Activated T-helper 1 cell treated with anti-CD3 and anti-CD28 coated beads, Interleukin-12 subunit alpha, Interleukin-12 subunit beta, Interleukin-2, Interleukin-4 antibody, amounts not matched to agents 30 ng/mL and 10 ng/mL and 1 ng/mL, durations not matched to agents 14 hours and 24 hours and 36 hours (primary cell): ENCODE measurements around the gene BSPRY. TPM values are rescaled to one million over a fixed set of nuclear protein-coding genes. Genes with fewer than 3 reads are reported as not detected.

Experiments
- DNase-seq: peaks from one replicate; pipeline ENCODE4 v3.0.0; 2021; ENCODE audit warnings: low spot score
- H3K27ac Mint-ChIP-seq: one replicate; pipeline ENCODE4 v1.8.0; 2021; ENCODE audit warnings: mild to moderate bottlenecking, mixed read lengths
- H3K27me3 Mint-ChIP-seq: one replicate; pipeline ENCODE4 v1.8.0; 2022; ENCODE audit warnings: mild to moderate bottlenecking, moderate library complexity, mixed read lengths; ENCODE audit not compliant: insufficient read depth
- H3K36me3 Mint-ChIP-seq: one replicate; pipeline ENCODE4 v1.8.0; 2021; ENCODE audit warnings: low read depth, mixed read lengths
- H3K4me1 Mint-ChIP-seq: one replicate; pipeline ENCODE4 v1.8.0; 2021; ENCODE audit warnings: low read depth, mixed read lengths
- H3K4me3 Mint-ChIP-seq: one replicate; pipeline ENCODE4 v1.8.0; 2021; ENCODE audit warnings: mild to moderate bottlenecking, moderate library complexity, mixed read lengths
- H3K9me3 Mint-ChIP-seq: one replicate; pipeline ENCODE4 v1.8.0; 2021; ENCODE audit warnings: mixed read lengths
- intact Hi-C: fragments of 100-400 bp; cut with micrococcal nuclease; formaldehyde crosslinking; loops from one replicate; pipeline ENCODE4 v1.15.1; 2024
- total RNA-seq: library from RNA; stranded (reverse); gene quantifications from 2 replicates; pipeline ENCODE4 v1.2.3, GENCODE V29; 2022

BSPRY gene
- total RNA-seq, 1 donor from 2014 or later = 12.3 TPM

- H3K4me3 Mint-ChIP-seq = peak overlapping the region; percentile 82
These were observed 904 bp upstream of the BSPRY start for GRCh38 chr9:113348437-113348836.

GRCh38 chr9:113349066-113349444 is 286 bp upstream of the BSPRY start:
- Mint-ChIP-seq H3K27me3 (no peaks in the 10 kb centered on the region), H3K27ac (peak overlapping the region; percentile 82), H3K9me3 (no peaks in the 10 kb centered on the region), H3K36me3 (peaks cover 11% of the 10 kb centered on the region), H3K4me1 (peaks cover 67% of the 10 kb centered on the region), H3K4me3 (peak overlapping the region; percentile 82)
- intact Hi-C loops = loop anchor here (2.0 kb wide), 1 partner anchor 14 kb away; no protein-coding TSS in a partner anchor
- DNase-seq = no peak

More at GRCh38 chr9:113348437-113348836, 904 bp upstream of the BSPRY start:
- H3K36me3 Mint-ChIP-seq = peaks cover 8% of the 10 kb centered on the region
- peaks cover under 1% of the 10 kb centered on the region for H3K9me3 Mint-ChIP-seq
- peak overlapping the region; percentile 54 for H3K27ac Mint-ChIP-seq
- DNase-seq = no peak
- no peaks in the 10 kb centered on the region for H3K27me3 Mint-ChIP-seq
- peaks cover 68% of the 10 kb centered on the region for H3K4me1 Mint-ChIP-seq
- intact Hi-C loops = loop anchor here (2.0 kb wide), 1 partner anchor 14 kb away; no protein-coding TSS in a partner anchor

GRCh38 chr9:113350107-113350661 is 843 bp downstream of the BSPRY start:
- DNase-seq = peak; percentile 27
- H3K36me3 Mint-ChIP-seq = peaks cover 15% of the 10 kb centered on the region
- peak overlapping the region; percentile 92 for H3K27ac Mint-ChIP-seq
- H3K27me3 Mint-ChIP-seq = no peaks in the 10 kb centered on the region
- peak overlapping the region; percentile 93 for H3K4me3 Mint-ChIP-seq
- no peaks in the 10 kb centered on the region for H3K9me3 Mint-ChIP-seq
- intact Hi-C loops = loop anchor here (1.0 to 2.0 kb wide), 3 partner anchors 51 to 167 kb away; partner anchors contain the start of genes ALAD, CDC26 and PRPF4
- H3K4me1 Mint-ChIP-seq = peaks cover 63% of the 10 kb centered on the region

GRCh38 chr9:113350937-113351336 is 1.6 kb downstream of the BSPRY start:
- Mint-ChIP-seq H3K9me3 (no peaks in the 10 kb centered on the region), H3K36me3 (peaks cover 15% of the 10 kb centered on the region), H3K4me3 (peak overlapping the region; percentile 93)

GRCh38 chr9:113352006-113352405 is 2.7 kb downstream of the BSPRY start:
- intact Hi-C loops = no loop called here
- H3K27me3 Mint-ChIP-seq = no peaks in the 10 kb centered on the region
- H3K9me3 Mint-ChIP-seq = no peaks in the 10 kb centered on the region
- DNase-seq = no peak
- H3K36me3 Mint-ChIP-seq = peaks cover 21% of the 10 kb centered on the region
- peak overlapping the region; percentile 8 for H3K4me3 Mint-ChIP-seq
- peaks cover 56% of the 10 kb centered on the region for H3K4me1 Mint-ChIP-seq
- H3K27ac Mint-ChIP-seq = peak overlapping the region; percentile 64

More at GRCh38 chr9:113350937-113351336, 1.6 kb downstream of the BSPRY start:
- Mint-ChIP-seq H3K4me1 (peaks cover 56% of the 10 kb centered on the region), H3K27me3 (no peaks in the 10 kb centered on the region), H3K27ac (peak overlapping the region; percentile 92)
- intact Hi-C loops = loop anchor here (1.0 to 2.0 kb wide), 7 partner anchors 11 to 166 kb away; partner anchors contain the start of genes ALAD, C9orf43, CDC26 and FKBP15
- DNase-seq = peak; percentile 59

GRCh38 chr9:113352411-113352810 is 3.1 kb downstream of the BSPRY start:
- intact Hi-C loops = no loop called here
- H3K27ac Mint-ChIP-seq = peak overlapping the region; percentile 64
- peaks cover 21% of the 10 kb centered on the region for H3K36me3 Mint-ChIP-seq
- DNase-seq = no peak
- H3K27me3 Mint-ChIP-seq = no peaks in the 10 kb centered on the region
- peaks cover 52% of the 10 kb centered on the region for H3K4me1 Mint-ChIP-seq
- H3K9me3 Mint-ChIP-seq = no peaks in the 10 kb centered on the region
- no peak overlapping the region for H3K4me3 Mint-ChIP-seq

GRCh38 chr9:113355040-113355596 is 5.8 kb downstream of the BSPRY start:
- DNase-seq = no peak
- peaks cover 29% of the 10 kb centered on the region for H3K36me3 Mint-ChIP-seq
- H3K27me3 Mint-ChIP-seq = no peaks in the 10 kb centered on the region
- H3K9me3 Mint-ChIP-seq = no peaks in the 10 kb centered on the region
- H3K4me1 Mint-ChIP-seq = peaks cover 35% of the 10 kb centered on the region
- no peak overlapping the region for H3K4me3 Mint-ChIP-seq
- peak overlapping the region; percentile 4 for H3K27ac Mint-ChIP-seq
- intact Hi-C loops = no loop called here

GRCh38 chr9:113356686-113357292 is 7.4 kb downstream of the BSPRY start:
- intact Hi-C loops = no loop called here
- peaks cover 30% of the 10 kb centered on the region for H3K4me1 Mint-ChIP-seq
- H3K27ac Mint-ChIP-seq = no peak overlapping the region
- H3K36me3 Mint-ChIP-seq = peaks cover 40% of the 10 kb centered on the region
- H3K4me3 Mint-ChIP-seq = no peak overlapping the region
- no peaks in the 10 kb centered on the region for H3K27me3 Mint-ChIP-seq
- no peak for DNase-seq
- no peaks in the 10 kb centered on the region for H3K9me3 Mint-ChIP-seq

GRCh38 chr9:113359385-113359784 is 10.0 kb downstream of the BSPRY start:
- no peak overlapping the region for H3K27ac Mint-ChIP-seq
- DNase-seq = no peak
- intact Hi-C loops = no loop called here
- peaks cover 28% of the 10 kb centered on the region for H3K36me3 Mint-ChIP-seq
- no peaks in the 10 kb centered on the region for H3K27me3 Mint-ChIP-seq
- no peaks in the 10 kb centered on the region for H3K9me3 Mint-ChIP-seq
- peaks cover 22% of the 10 kb centered on the region for H3K4me1 Mint-ChIP-seq
- no peak overlapping the region for H3K4me3 Mint-ChIP-seq

- Mint-ChIP-seq H3K36me3 (peaks cover 28% of the 10 kb centered on the region), H3K4me1 (peaks cover 22% of the 10 kb centered on the region), H3K9me3 (no peaks in the 10 kb centered on the region), H3K4me3 (no peak overlapping the region), H3K27ac (peak overlapping the region; percentile 26), H3K27me3 (no peaks in the 10 kb centered on the region)
- intact Hi-C loops = no loop called here
- no peak for DNase-seq
These were observed 11.0 kb downstream of the BSPRY start for GRCh38 chr9:113360242-113360842.

GRCh38 chr9:113361304-113362018 is 12.1 kb downstream of the BSPRY start:
- no peak overlapping the region for H3K4me3 Mint-ChIP-seq
- DNase-seq = no peak
- no peaks in the 10 kb centered on the region for H3K9me3 Mint-ChIP-seq
- peaks cover 28% of the 10 kb centered on the region for H3K36me3 Mint-ChIP-seq
- H3K4me1 Mint-ChIP-seq = peaks cover 22% of the 10 kb centered on the region
- intact Hi-C loops = no loop called here
- H3K27me3 Mint-ChIP-seq = no peaks in the 10 kb centered on the region
- peak overlapping the region; percentile 87 for H3K27ac Mint-ChIP-seq

GRCh38 chr9:113363336-113363735 is 14.0 kb downstream of the BSPRY start:
- Mint-ChIP-seq H3K4me1 (peaks cover 22% of the 10 kb centered on the region), H3K36me3 (peaks cover 23% of the 10 kb centered on the region), H3K27ac (no peak overlapping the region), H3K9me3 (no peaks in the 10 kb centered on the region), H3K27me3 (no peaks in the 10 kb centered on the region), H3K4me3 (no peak overlapping the region)
- no peak for DNase-seq
- intact Hi-C loops = no loop called here
